GM18951 (cell line): ENCODE data around the gene CERS6.

Source experiments
- POLR2A ChIP-seq: IDR thresholded peaks from 4 replicates; pipeline ENCODE4 v1.6.1; 2011; ENCODE audit warnings: mild to moderate bottlenecking; ENCODE audit not compliant: insufficient read length, insufficient read depth; ENCODE audit errors: extremely low read depth
- in situ Hi-C: fragments of 300-500 bp; cut with MboI; formaldehyde crosslinking; loops from one replicate; pipeline ENCODE4 v1.12.0; 2022; ENCODE audit warnings: low sequenced_read_pairs, mixed read lengths, inconsistent platforms; ENCODE audit not compliant: unreplicated experiment

CERS6 gene

GRCh38 chr2:168703926-168704325 lies 247.9 kb downstream of the CERS6 start:
- no peak for TF ChIP-seq POLR2A
- in situ Hi-C loops, result loop anchor here (10.0 kb wide), 1 partner anchor 359 kb away; no protein-coding TSS in a partner anchor

- TF ChIP-seq POLR2A, result no peak
- in situ Hi-C loops, result loop anchor here (10.0 kb wide), 1 partner anchor 361 kb away; no protein-coding TSS in a partner anchor
These were observed 249.7 kb downstream of the CERS6 start for GRCh38 chr2:168705534-168706470.

GRCh38 chr2:168706806-168707205 lies 250.7 kb downstream of the CERS6 start:
- no peak for TF ChIP-seq POLR2A
- in situ Hi-C loops, result loop anchor here (10.0 kb wide), 1 partner anchor 362 kb away; no protein-coding TSS in a partner anchor

DNA sequence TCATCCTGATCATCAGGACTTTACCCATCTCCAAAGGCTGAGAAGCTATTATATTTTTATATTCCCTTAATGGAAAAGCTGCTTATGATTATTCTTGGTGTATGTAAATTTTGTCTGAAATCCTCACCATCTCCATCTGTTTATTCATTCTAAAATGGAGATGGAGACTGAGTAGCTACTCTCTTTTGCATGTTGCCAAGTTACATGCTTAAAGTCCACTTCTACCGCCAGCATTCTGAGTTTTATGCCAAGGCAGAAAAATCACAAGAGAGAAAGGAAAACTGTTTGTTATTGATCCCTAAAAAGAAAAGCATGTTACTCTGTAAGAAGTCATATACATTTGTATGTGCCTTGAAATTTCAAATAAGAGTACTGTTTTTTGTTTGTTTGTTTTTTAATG lies 252.0 kb downstream of the CERS6 start:
- TF ChIP-seq POLR2A, result no peak
- in situ Hi-C loops, result loop anchor here (10.0 kb wide), 1 partner anchor 363 kb away; no protein-coding TSS in a partner anchor

DNA sequence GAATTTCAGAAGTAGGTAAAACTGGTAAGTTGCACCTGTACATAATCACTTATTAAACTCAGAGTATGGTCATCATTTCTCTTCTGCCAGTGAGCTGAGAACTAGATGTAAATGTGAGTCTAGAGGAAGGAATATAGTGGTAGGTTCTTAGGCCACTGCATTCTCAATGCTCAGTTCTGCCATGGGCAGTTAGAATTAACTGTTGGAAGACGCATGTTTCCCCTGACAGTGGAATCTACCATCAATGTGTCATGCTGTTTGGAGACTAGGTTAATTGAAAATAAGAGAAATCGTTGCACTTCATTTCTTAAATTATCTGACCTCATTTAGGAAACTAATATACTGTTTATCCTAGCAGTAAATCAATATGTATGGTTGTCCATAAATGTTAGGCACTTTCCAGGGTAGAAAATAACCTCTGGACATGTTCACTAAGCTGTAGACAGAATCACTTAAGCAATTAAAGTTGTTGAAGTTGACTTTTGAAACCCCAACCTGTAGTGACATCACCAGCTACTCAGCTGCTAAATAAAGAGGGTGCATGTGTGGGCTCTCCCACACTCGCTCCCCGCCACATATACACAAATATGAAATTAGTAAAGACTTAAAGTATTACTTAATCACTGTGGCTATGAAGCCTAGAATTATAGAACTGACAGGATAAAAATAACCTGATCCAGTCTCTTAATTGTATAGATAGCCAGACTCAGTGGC lies 254.8 kb downstream of the CERS6 start:
- no peak for TF ChIP-seq POLR2A
- in situ Hi-C loops, result no loop called here

- in situ Hi-C loops, result no loop called here
- no peak for TF ChIP-seq POLR2A
These were observed 256.0 kb downstream of the CERS6 start for GRCh38 chr2:168712053-168712452.

GRCh38 chr2:168713325-168713724 lies 257.3 kb downstream of the CERS6 start:
- in situ Hi-C loops, result no loop called here
- TF ChIP-seq POLR2A, result no peak

DNA sequence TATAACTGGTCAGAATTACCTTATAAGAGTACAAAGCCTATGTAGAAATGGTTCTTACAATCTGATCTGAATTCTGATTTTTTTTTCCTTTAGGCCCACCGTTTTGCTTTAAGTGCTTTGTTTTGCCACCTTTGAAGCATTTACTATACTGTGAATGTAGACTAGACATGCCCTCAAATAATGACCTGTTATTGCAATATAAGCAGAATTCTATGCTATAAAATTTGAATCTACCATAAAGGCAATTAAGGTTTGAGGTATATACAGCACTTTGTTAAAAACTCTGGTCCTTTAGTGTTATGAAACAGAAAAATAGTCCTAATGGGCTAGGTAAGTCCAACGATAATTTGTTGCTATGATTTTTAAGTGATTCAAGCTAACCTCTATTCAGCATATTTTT lies 259.8 kb downstream of the CERS6 start:
- no peak for TF ChIP-seq POLR2A
- in situ Hi-C loops, result no loop called here

DNA sequence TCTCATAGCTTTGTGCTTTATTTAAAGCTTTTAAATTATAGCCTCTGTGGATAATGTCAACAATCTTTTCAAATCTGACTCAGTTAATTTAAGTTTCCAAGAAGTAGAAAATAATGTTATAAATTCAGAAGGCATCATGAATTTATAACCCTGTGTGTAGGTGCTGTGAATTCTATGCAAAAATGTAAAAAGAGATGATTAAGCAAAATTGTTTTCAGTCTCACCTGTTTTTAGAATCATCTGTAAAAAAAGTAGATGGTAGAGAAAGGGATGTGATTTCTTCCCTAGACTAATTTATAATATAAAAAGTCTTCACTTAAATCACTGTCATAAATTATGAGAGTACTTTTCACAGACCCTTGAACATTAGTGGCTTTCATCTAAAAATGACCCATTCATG lies 260.8 kb downstream of the CERS6 start:
- in situ Hi-C loops, result no loop called here

DNA sequence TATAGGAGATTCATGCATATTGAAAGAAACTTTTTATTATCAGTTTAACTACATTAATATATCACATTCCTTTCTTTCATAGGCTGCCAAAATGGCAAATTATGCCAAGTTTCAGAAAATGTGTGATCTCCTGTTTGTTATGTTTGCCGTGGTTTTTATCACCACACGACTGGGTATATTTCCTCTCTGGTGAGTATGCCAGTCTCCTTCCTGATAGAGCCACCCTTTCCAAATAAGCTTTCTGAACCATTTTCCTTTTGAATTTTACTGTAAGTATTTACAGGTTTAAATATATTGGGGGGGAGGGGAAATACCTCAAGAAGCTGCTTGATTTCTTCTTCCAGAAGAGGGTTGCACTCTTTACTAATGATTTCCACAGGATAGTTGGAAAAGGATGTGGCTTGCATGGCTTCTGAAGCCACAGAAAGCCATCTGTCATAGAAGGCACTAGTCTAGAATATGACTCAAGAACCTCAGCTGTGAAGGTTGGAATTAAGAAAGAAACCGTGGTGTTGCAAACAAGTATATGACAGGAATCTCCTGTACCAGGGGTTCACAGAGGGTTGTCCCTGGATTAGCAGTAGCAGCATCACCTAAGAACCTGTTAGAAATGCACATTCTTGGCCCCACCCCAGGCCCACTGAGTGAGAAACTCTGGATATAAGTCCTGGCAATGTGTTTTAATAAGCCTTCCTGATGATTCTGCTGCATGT lies 261.9 kb downstream of the CERS6 start:
- no peak for TF ChIP-seq POLR2A
- in situ Hi-C loops, result no loop called here

More for the DNA sequence above, 260.8 kb downstream of the CERS6 start:
- no peak for TF ChIP-seq POLR2A

DNA sequence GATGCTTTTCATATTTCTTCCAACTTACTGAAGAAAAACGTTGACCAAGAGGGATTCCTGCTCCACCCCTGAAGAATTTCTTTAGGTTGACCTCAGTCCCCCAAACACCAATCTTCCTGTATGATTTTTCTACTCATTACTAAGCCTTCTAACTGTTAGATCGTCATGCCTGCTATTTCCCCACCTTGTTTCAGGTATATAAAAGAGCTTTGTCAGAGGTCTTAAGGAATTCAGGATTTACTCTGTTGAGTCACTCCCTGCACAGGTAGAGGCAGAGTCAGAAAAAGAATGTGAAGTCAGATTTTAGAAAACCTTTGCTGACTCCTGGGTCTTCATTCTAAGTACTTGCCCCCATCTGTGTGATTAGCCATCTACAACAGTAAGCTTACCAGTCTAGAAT lies 262.6 kb downstream of the CERS6 start:
- no peak for TF ChIP-seq POLR2A
- in situ Hi-C loops, result no loop called here

DNA sequence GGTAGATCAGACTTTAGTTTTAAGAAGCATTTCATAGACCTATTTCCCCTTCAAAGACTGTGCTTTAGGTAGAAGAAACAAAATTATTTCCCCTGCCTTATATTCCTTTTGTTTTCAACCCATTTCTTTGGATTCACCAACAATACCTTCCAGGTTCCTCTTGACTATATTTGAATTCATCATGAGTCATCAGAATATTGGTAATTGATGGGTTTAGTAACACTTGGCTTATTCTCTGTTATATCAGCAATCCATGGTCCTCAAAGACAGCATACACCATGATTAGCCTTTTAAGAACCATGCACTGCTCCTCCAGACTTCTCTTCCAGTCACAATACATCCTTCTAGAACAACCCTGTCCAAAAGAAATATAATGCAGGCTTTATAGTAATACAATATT lies 263.4 kb downstream of the CERS6 start:
- in situ Hi-C loops, result no loop called here
- no peak for TF ChIP-seq POLR2A

- in situ Hi-C loops, result no loop called here
- TF ChIP-seq POLR2A, result no peak
These were observed 266.5 kb downstream of the CERS6 start for GRCh38 chr2:168722592-168722991.
